ENCODE measurements around the gene DHX36. TPM values are rescaled to one million over a fixed set of nuclear protein-coding genes. Genes with fewer than 3 reads are reported as not detected.

The DHX36 gene, protein sequence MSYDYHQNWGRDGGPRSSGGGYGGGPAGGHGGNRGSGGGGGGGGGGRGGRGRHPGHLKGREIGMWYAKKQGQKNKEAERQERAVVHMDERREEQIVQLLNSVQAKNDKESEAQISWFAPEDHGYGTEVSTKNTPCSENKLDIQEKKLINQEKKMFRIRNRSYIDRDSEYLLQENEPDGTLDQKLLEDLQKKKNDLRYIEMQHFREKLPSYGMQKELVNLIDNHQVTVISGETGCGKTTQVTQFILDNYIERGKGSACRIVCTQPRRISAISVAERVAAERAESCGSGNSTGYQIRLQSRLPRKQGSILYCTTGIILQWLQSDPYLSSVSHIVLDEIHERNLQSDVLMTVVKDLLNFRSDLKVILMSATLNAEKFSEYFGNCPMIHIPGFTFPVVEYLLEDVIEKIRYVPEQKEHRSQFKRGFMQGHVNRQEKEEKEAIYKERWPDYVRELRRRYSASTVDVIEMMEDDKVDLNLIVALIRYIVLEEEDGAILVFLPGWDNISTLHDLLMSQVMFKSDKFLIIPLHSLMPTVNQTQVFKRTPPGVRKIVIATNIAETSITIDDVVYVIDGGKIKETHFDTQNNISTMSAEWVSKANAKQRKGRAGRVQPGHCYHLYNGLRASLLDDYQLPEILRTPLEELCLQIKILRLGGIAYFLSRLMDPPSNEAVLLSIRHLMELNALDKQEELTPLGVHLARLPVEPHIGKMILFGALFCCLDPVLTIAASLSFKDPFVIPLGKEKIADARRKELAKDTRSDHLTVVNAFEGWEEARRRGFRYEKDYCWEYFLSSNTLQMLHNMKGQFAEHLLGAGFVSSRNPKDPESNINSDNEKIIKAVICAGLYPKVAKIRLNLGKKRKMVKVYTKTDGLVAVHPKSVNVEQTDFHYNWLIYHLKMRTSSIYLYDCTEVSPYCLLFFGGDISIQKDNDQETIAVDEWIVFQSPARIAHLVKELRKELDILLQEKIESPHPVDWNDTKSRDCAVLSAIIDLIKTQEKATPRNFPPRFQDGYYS
- 17.8 and 34.8 TPM in 2 replicates for total RNA-seq

DNA sequence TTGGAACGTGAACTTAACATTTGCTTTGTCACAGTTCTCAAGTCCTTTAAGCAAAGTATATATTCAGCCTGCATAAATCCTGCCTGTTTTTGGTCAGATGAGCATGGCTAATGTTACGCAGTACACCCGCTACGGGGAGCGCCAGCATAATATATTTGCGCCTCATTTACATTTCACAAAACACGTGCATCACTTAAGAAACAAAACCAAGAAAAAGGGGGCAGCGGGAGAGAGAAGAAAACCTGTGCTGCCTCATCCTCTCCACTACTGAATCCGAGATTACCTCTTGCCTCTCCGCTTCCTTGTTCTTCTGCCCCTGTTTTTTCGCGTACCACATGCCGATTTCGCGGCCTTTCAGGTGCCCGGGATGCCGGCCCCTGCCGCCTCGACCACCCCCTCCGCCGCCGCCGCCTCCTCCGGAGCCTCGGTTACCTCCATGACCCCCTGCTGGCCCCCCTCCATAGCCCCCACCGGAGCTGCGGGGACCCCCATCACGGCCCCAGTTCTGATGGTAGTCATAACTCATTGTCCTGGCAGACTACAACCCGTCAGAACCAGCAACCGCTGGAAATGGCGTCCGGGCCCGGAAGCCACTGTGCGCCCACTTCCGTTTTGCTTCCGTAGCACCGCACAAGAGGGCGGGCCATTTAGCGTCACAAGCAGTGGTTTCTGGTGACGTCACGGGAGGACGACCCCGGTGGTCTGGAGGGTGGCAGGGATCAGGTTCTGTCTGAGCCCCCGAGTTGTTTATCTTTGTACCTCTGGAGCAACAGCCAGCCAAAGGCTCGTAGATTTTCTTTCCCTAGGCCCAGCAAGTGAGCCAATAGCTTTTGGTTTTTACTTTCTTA is at the start of gene DHX36:
Gene DHX36 (minus strand): TSS at position 597 of the 848 bp plus-strand sequence. CDS start 71 bp downstream, at position 526.

Other genes starting within 250 kb of the DHX36 start
- gene ARHGEF26, start 203.1 kb downstream of the DHX36 start, total RNA-seq: 0.09 and 0.95 TPM in 2 replicates
- not detected in 2 replicates for gene GPR149, start 105.7 kb upstream of the DHX36 start, total RNA-seq

Data from bronchial smooth muscle cell (primary cell).